DMS53 treated with DMSO at 0.1 percent for 48 hours (cell line): Measurements from ENCODE around the gene NEK8.
"Not testable (repeated sequence)": the region's sequence is repeated elsewhere in the genome, so short reads cannot be mapped to it uniquely, and the experiment has no call there.

Experiments
- DNase-seq: peaks from one replicate; lab custom pipeline; 2025; ENCODE audit not compliant: unreplicated experiment; lab: John Stamatoyannopoulos, UW

NEK8 gene

GRCh38 chr17:28760601-28761562 lies 32.3 kb downstream of the NEK8 start:
- no peak for DNase-seq

DNA sequence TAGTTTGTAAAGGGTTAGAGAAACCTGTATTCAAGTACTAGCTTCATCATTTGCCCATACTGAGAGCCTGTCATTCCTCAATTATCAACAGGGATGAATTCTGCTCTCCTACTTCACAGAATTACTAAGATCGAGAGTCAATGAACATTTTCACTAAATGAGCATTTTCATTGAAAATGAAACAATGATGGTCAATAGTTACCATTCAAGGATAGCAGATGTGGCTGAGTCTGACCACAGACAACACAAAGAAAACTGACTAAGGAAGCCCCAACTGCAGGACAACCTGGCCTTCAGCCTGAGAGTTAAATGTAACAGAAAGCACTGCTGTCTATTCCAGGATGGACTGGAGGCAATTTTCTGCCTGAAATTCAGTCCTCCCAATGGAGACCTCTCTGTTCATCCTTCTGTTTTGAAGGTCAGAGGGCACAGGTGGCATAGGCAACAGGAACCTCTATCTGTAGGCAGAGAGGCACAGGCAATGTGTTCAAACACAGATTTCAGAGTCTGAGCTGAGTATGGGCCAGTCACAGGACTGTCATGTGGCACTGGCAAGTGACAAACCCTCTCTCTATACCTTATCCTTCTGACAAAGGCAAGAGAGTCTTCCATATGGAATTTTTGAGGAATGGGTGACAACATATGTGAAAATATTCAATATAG lies 34.7 kb downstream of the NEK8 start:
- no peak for DNase-seq

- peak; percentile 32 for DNase-seq
Observed at GRCh38 chr17:28763804-28764266, 35.2 kb downstream of the NEK8 start.

DNA sequence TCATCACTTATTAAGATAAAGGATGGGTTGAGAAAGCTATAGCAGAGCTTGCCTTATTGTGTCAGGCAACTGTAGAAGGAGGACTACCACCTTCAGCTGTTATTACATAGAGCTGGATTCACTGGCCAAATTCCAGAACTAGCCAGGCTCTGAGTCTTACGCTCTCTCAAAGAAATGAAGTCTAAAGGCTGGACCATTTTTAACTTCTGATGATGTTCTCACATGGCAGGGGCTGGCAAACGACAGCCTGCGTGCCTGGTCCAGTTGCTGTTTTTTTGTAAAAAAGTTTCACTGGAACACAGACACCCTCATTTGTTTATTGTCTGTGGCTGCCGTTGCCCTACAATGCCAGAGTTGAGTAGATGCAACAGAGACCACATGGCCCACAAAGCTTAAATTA lies 36.5 kb downstream of the NEK8 start:
- DNase-seq: no peak

- no peak for DNase-seq
Observed at GRCh38 chr17:28773736-28774135, 45.1 kb downstream of the NEK8 start.

- no peak for DNase-seq
Observed at GRCh38 chr17:28774206-28774605, 45.6 kb downstream of the NEK8 start.

- no peak for DNase-seq
Observed at GRCh38 chr17:28777178-28777577, 48.6 kb downstream of the NEK8 start.

- DNase-seq: not testable (repeated sequence)
Observed at GRCh38 chr17:28779601-28780000, 51.0 kb downstream of the NEK8 start.

GRCh38 chr17:28783161-28783560 lies 54.6 kb downstream of the NEK8 start:
- no peak for DNase-seq

GRCh38 chr17:28788100-28788499 lies 59.5 kb downstream of the NEK8 start:
- DNase-seq: no peak
